ENCODE results near the gene C15orf61.

C15orf61 gene

GRCh38 chr15:67521029-67521782 is at the start of gene C15orf61:
Gene C15orf61 (plus strand): TSS chr15:67521131. CDS start chr15:67521249, 118 bp downstream.
- Mint-ChIP-seq H3K4me3 (peak within 1 kb of the TSS; percentile 95), H3K27ac (peak within 1 kb of the TSS; percentile 97), H3K4me1 (ENCODE audit: low read depth) (peaks cover 24% of the 10 kb centered on the region), H3K36me3 (peaks cover 2% of the 10 kb centered on the region), H3K27me3 (no peaks in the 10 kb centered on the region), H3K9me3 (ENCODE audit: low read depth) (no peaks in the 10 kb centered on the region)

GRCh38 chr15:67472957-67473356 is 48.0 kb upstream of the C15orf61 start:
- Mint-ChIP-seq H3K27ac (no peak overlapping the region), H3K27me3 (no peaks in the 10 kb centered on the region), H3K36me3 (peaks cover 7% of the 10 kb centered on the region), H3K4me1 (ENCODE audit: low read depth) (no peaks in the 10 kb centered on the region), H3K9me3 (ENCODE audit: low read depth) (no peaks in the 10 kb centered on the region), H3K4me3 (no peak overlapping the region)

GRCh38 chr15:67474405-67475110 is 46.4 kb upstream of the C15orf61 start:
- Mint-ChIP-seq H3K4me1 (ENCODE audit: low read depth) (no peaks in the 10 kb centered on the region), H3K4me3 (no peak overlapping the region), H3K27ac (no peak overlapping the region), H3K36me3 (peaks cover 7% of the 10 kb centered on the region), H3K27me3 (no peaks in the 10 kb centered on the region), H3K9me3 (ENCODE audit: low read depth) (no peaks in the 10 kb centered on the region)

- no peak overlapping the region for H3K27ac Mint-ChIP-seq
- H3K4me3 Mint-ChIP-seq: no peak overlapping the region
- H3K4me1 Mint-ChIP-seq (ENCODE audit: low read depth): peaks cover 9% of the 10 kb centered on the region
- H3K9me3 Mint-ChIP-seq (ENCODE audit: low read depth): no peaks in the 10 kb centered on the region
- H3K27me3 Mint-ChIP-seq: no peaks in the 10 kb centered on the region
- peaks cover 7% of the 10 kb centered on the region for H3K36me3 Mint-ChIP-seq
Measured at GRCh38 chr15:67479781-67480505, 41.0 kb upstream of the C15orf61 start.

GRCh38 chr15:67480741-67481140 is 40.2 kb upstream of the C15orf61 start:
- no peak overlapping the region for H3K4me3 Mint-ChIP-seq
- no peaks in the 10 kb centered on the region for H3K9me3 Mint-ChIP-seq (ENCODE audit: low read depth)
- H3K36me3 Mint-ChIP-seq: peaks cover 10% of the 10 kb centered on the region
- H3K27me3 Mint-ChIP-seq: no peaks in the 10 kb centered on the region
- peaks cover 9% of the 10 kb centered on the region for H3K4me1 Mint-ChIP-seq (ENCODE audit: low read depth)
- H3K27ac Mint-ChIP-seq: no peak overlapping the region

GRCh38 chr15:67481680-67482079 is 39.3 kb upstream of the C15orf61 start:
- Mint-ChIP-seq H3K4me3 (no peak overlapping the region), H3K27ac (peak overlapping the region; percentile 17), H3K36me3 (peaks cover 10% of the 10 kb centered on the region), H3K9me3 (ENCODE audit: low read depth) (no peaks in the 10 kb centered on the region), H3K4me1 (ENCODE audit: low read depth) (peaks cover 9% of the 10 kb centered on the region), H3K27me3 (no peaks in the 10 kb centered on the region)

- no peak overlapping the region for H3K4me3 Mint-ChIP-seq
- no peak overlapping the region for H3K27ac Mint-ChIP-seq
- no peaks in the 10 kb centered on the region for H3K27me3 Mint-ChIP-seq
- H3K36me3 Mint-ChIP-seq: peaks cover 16% of the 10 kb centered on the region
- H3K4me1 Mint-ChIP-seq (ENCODE audit: low read depth): no peaks in the 10 kb centered on the region
- no peaks in the 10 kb centered on the region for H3K9me3 Mint-ChIP-seq (ENCODE audit: low read depth)
Measured at GRCh38 chr15:67495585-67495984, 25.3 kb upstream of the C15orf61 start.

- peaks cover 4% of the 10 kb centered on the region for H3K36me3 Mint-ChIP-seq
- H3K4me3 Mint-ChIP-seq: no peak overlapping the region
- no peak overlapping the region for H3K27ac Mint-ChIP-seq
- no peaks in the 10 kb centered on the region for H3K4me1 Mint-ChIP-seq (ENCODE audit: low read depth)
- no peaks in the 10 kb centered on the region for H3K27me3 Mint-ChIP-seq
- no peaks in the 10 kb centered on the region for H3K9me3 Mint-ChIP-seq (ENCODE audit: low read depth)
Measured at GRCh38 chr15:67501177-67501835, 19.6 kb upstream of the C15orf61 start.

- Mint-ChIP-seq H3K27me3 (no peaks in the 10 kb centered on the region), H3K36me3 (peaks cover 4% of the 10 kb centered on the region), H3K27ac (no peak overlapping the region), H3K4me3 (no peak overlapping the region), H3K9me3 (ENCODE audit: low read depth) (no peaks in the 10 kb centered on the region), H3K4me1 (ENCODE audit: low read depth) (no peaks in the 10 kb centered on the region)
Measured at GRCh38 chr15:67501836-67502461, 19.0 kb upstream of the C15orf61 start.

GRCh38 chr15:67504056-67504455 is 16.9 kb upstream of the C15orf61 start:
- H3K36me3 Mint-ChIP-seq: peaks cover 5% of the 10 kb centered on the region
- H3K4me1 Mint-ChIP-seq (ENCODE audit: low read depth): no peaks in the 10 kb centered on the region
- no peak overlapping the region for H3K4me3 Mint-ChIP-seq
- H3K9me3 Mint-ChIP-seq (ENCODE audit: low read depth): no peaks in the 10 kb centered on the region
- H3K27me3 Mint-ChIP-seq: no peaks in the 10 kb centered on the region
- H3K27ac Mint-ChIP-seq: no peak overlapping the region

- no peaks in the 10 kb centered on the region for H3K4me1 Mint-ChIP-seq (ENCODE audit: low read depth)
- no peaks in the 10 kb centered on the region for H3K27me3 Mint-ChIP-seq
- peaks cover 6% of the 10 kb centered on the region for H3K36me3 Mint-ChIP-seq
- H3K4me3 Mint-ChIP-seq: no peak overlapping the region
- H3K27ac Mint-ChIP-seq: no peak overlapping the region
- H3K9me3 Mint-ChIP-seq (ENCODE audit: low read depth): no peaks in the 10 kb centered on the region
Measured at GRCh38 chr15:67504796-67505195, 16.1 kb upstream of the C15orf61 start.

- Mint-ChIP-seq H3K27me3 (no peaks in the 10 kb centered on the region), H3K36me3 (peaks cover 6% of the 10 kb centered on the region), H3K4me3 (no peak overlapping the region), H3K27ac (no peak overlapping the region), H3K4me1 (ENCODE audit: low read depth) (no peaks in the 10 kb centered on the region), H3K9me3 (ENCODE audit: low read depth) (no peaks in the 10 kb centered on the region)
Measured at GRCh38 chr15:67505675-67506572, 15.0 kb upstream of the C15orf61 start.

GRCh38 chr15:67506775-67507747 is 13.9 kb upstream of the C15orf61 start:
- H3K4me3 Mint-ChIP-seq: no peak overlapping the region
- H3K27me3 Mint-ChIP-seq: no peaks in the 10 kb centered on the region
- H3K4me1 Mint-ChIP-seq (ENCODE audit: low read depth): no peaks in the 10 kb centered on the region
- H3K27ac Mint-ChIP-seq: no peak overlapping the region
- H3K9me3 Mint-ChIP-seq (ENCODE audit: low read depth): no peaks in the 10 kb centered on the region
- H3K36me3 Mint-ChIP-seq: peaks cover 9% of the 10 kb centered on the region

Data from activated naive CD8-positive, alpha-beta T cell (primary cell).